GM18909 (cell line): ENCODE data around the gene NSMF.

ENCODE experiments used
- ATAC-seq: cut with Tn5 transposase; IDR thresholded peaks from one replicate; pipeline ENCODE4 v1.9.1; 2021; ENCODE audit warnings: mild to moderate bottlenecking; ENCODE audit not compliant: unreplicated experiment, poor library complexity

NSMF gene

GRCh38 chr9:137449081-137449844 is 9.9 kb downstream of the NSMF start:
- ATAC-seq = no peak

GRCh38 chr9:137448602-137448962 is 10.6 kb downstream of the NSMF start:
- ATAC-seq = no peak

GRCh38 chr9:137447722-137448601 is 11.2 kb downstream of the NSMF start:
- no peak for ATAC-seq

GRCh38 chr9:137446851-137447471 is 12.2 kb downstream of the NSMF start:
- no peak for ATAC-seq

GRCh38 chr9:137445930-137446431 is 13.2 kb downstream of the NSMF start:
- no peak for ATAC-seq

- no peak for ATAC-seq
Observed at GRCh38 chr9:137445275-137445807, 13.8 kb downstream of the NSMF start.

- no peak for ATAC-seq
Observed at GRCh38 chr9:137444106-137444790, 14.9 kb downstream of the NSMF start.

GRCh38 chr9:137441935-137442321 is 17.2 kb downstream of the NSMF start:
- no peak for ATAC-seq

GRCh38 chr9:137441289-137441934 is 17.7 kb downstream of the NSMF start, which contains the start of gene ENTPD8:
ENTPD8 (minus strand) TSS chr9:137441357; CDS start chr9:137438285, 3,072 bp downstream.
- ATAC-seq = no peak

- ATAC-seq = no peak
Observed at GRCh38 chr9:137439158-137439714, 19.9 kb downstream of the NSMF start.

- ATAC-seq = no peak
Observed at GRCh38 chr9:137438591-137439157, 20.5 kb downstream of the NSMF start.

- ATAC-seq = no peak
Observed at GRCh38 chr9:137437691-137438590, 21.2 kb downstream of the NSMF start.

- no peak for ATAC-seq
Observed at GRCh38 chr9:137436761-137437600, 22.2 kb downstream of the NSMF start.

GRCh38 chr9:137435980-137436760 is 23.0 kb downstream of the NSMF start:
- no peak for ATAC-seq

- ATAC-seq = no peak
Observed at GRCh38 chr9:137435381-137435891, 23.7 kb downstream of the NSMF start.
